Mesendoderm (in vitro differentiated cells): ENCODE results near the gene MAP7D1.

Experiments used
- DNase-seq: peaks from one replicate; pipeline ENCODE4 v3.0.0; 2013
- H2AK5ac ChIP-seq: 2 replicates; pipeline ENCODE4 v1.6.1; 2013; ENCODE audit warnings: low read length, inconsistent platforms
- H2BK120ac ChIP-seq: 2 replicates; pipeline ENCODE4 v1.6.1; 2013; ENCODE audit warnings: low read depth, mild to moderate bottlenecking, low read length, moderate library complexity, mixed read lengths
- H2BK15ac ChIP-seq: replicated peaks from 2 replicates; pipeline ENCODE4 v1.6.1; 2013; ENCODE audit warnings: low read depth, mild to moderate bottlenecking, moderate library complexity
- H2BK5ac ChIP-seq: 2 replicates; pipeline ENCODE4 v1.6.1; 2013; ENCODE audit warnings: low read length, inconsistent platforms
- H3K18ac ChIP-seq: 2 replicates; pipeline ENCODE4 v1.6.1; 2013; ENCODE audit warnings: mild to moderate bottlenecking, low read length, mixed read lengths
- H3K23ac ChIP-seq: one replicate; pipeline ENCODE4 v1.6.1; 2013; ENCODE audit warnings: low read length
- H3K27ac ChIP-seq: 2 replicates; pipeline ENCODE4 v1.5.1; 2013; ENCODE audit warnings: low read depth, mild to moderate bottlenecking, inconsistent platforms, low read length, moderate library complexity
- H3K27me3 ChIP-seq: 2 replicates; pipeline ENCODE4 v1.6.1; 2013; ENCODE audit warnings: low read length, control low read depth, mild to moderate bottlenecking, inconsistent platforms; ENCODE audit not compliant: insufficient read depth, poor library complexity
- H3K36me3 ChIP-seq: 2 replicates; pipeline ENCODE4 v1.6.1; 2013; ENCODE audit warnings: low read length, inconsistent platforms; ENCODE audit not compliant: control insufficient read depth, insufficient read depth
- H3K4ac ChIP-seq: one replicate; pipeline ENCODE4 v1.6.1; 2013; ENCODE audit warnings: low read depth, mild to moderate bottlenecking, low read length, moderate library complexity
- H3K4me1 ChIP-seq: 2 replicates; pipeline ENCODE4 v1.6.1; 2013; ENCODE audit warnings: low read depth, low read length, inconsistent platforms; ENCODE audit not compliant: control insufficient read depth
- H3K4me2 ChIP-seq: 2 replicates; pipeline ENCODE4 v1.6.1; 2013; ENCODE audit warnings: low read length
- H3K4me3 ChIP-seq: 2 replicates; pipeline ENCODE4 v1.5.1; 2013; ENCODE audit warnings: mild to moderate bottlenecking, low read length
- H3K56ac ChIP-seq: one replicate; pipeline ENCODE4 v1.6.1; 2013; ENCODE audit warnings: low read length
- H3K79me1 ChIP-seq: 2 replicates; pipeline ENCODE4 v1.6.1; 2013; ENCODE audit warnings: low read length, inconsistent platforms
- H3K79me2 ChIP-seq: 2 replicates; pipeline ENCODE4 v1.6.1; 2013; ENCODE audit warnings: mild to moderate bottlenecking, low read length; ENCODE audit not compliant: control insufficient read depth, insufficient read depth
- H3K9ac ChIP-seq: 2 replicates; pipeline ENCODE4 v1.6.1; 2013; ENCODE audit warnings: low read length, inconsistent platforms
- H4K5ac ChIP-seq: one replicate; pipeline ENCODE4 v1.6.1; 2013; ENCODE audit warnings: low read length
- H4K8ac ChIP-seq: one replicate; pipeline ENCODE4 v1.6.1; 2013; ENCODE audit warnings: low read depth, mild to moderate bottlenecking, control low read depth, low read length, moderate library complexity
- WGBS: extraction: QIAGEN DNeasy Blood & Tissue Kit; methylation state at CpG from one replicate; pipeline ENCODE4 v1.1.7; 2013; ENCODE audit warnings: low lambda C conversion rate, missing lambda C conversion rate; ENCODE audit not compliant: insufficient coverage; ENCODE audit errors: extremely low coverage; 5-methylcytosine and 5-hydroxymethylcytosine counted together

The MAP7D1 gene

DNA sequence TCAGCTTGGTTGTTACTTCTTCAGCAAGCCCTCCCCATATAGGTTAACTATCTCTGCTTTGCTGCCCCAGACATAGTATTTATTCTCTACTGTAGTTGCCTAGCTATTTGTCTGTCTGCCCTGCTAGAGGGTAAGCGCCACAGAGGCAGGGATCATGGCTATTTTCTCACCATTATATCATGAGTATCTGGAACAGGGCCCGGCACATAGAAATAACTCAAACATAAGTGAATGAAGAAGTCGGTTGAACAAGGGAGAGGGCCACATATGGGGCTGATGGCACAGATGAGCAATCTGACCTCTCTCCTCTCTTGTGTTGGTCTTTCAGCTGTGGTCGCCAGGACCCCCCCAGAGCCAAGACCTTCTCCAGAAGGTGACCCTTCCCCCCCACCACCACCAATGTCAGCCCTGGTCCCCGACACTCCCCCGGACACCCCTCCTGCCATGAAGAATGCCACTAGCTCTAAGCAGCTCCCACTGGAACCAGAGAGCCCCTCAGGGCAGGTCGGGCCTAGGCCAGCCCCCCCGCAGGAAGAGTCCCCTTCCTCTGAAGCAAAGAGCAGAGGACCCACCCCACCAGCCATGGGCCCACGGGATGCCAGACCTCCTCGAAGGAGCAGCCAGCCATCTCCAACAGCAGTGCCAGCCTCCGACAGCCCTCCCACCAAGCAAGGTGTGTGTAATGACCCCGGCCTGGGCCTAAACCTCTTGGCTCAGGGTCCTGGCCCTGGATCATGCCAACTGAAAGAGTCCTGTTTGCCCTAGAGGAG lies 14.9 kb downstream of the MAP7D1 start:
- H3K9ac ChIP-seq: no peak overlapping the region

DNA sequence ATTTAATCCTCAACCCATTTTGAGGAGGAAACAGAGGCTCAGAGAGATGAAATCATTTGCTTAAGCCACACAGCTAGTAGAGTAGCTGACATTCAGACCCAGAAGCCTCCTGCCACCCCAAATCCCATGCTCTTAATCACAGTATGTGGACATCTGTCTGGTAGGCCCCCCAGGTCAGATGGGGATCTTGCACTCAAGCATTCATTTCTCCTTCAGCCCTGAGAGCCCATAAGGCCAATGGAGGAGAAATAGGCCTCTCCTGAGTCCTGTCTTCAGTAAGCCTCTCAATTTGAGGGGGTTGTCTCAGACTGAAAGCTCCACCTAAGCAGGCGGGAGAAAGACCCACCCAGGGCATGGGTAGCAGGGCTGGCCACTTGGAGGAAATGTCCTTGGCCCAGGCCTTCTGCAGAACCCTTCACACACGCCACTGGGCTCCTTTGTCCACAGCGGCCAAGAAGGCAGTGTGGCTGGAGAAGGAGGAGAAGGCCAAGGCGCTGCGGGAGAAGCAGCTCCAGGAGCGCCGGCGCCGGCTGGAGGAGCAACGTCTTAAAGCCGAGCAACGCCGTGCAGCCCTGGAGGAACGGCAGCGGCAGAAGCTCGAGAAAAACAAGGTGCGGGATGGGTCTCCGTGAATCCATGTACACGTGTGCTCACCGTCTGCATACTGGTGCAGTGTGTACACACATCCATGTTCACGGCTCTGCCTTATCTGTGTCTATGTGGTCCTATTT lies 16.2 kb downstream of the MAP7D1 start:
- DNase-seq: no peak
- WGBS: no CpG with 5 or more reads among the region's 21 CpGs
- Histone ChIP-seq H2AK5ac (no peak overlapping the region), H2BK120ac (no peak overlapping the region), H3K27ac (no peak overlapping the region), H2BK15ac (no peak overlapping the region), H3K4ac (no peak overlapping the region), H3K9ac (no peak overlapping the region), H3K36me3 (peaks cover 17% of the 10 kb centered on the region), H3K79me2 (peaks cover 10% of the 10 kb centered on the region), H3K79me1 (peaks cover 17% of the 10 kb centered on the region), H2BK5ac (no peak overlapping the region), H3K18ac (no peak overlapping the region), H4K5ac (no peak overlapping the region), H3K4me1 (peaks cover 6% of the 10 kb centered on the region), H4K8ac (no peak overlapping the region), H3K23ac (no peak overlapping the region), H3K4me3 (no peak overlapping the region), H3K4me2 (no peak overlapping the region), H3K56ac (no peak overlapping the region), H3K27me3 (no peaks in the 10 kb centered on the region)

More for the DNA sequence above, 14.9 kb downstream of the MAP7D1 start:
- H3K27ac ChIP-seq: no peak overlapping the region
- no peaks in the 10 kb centered on the region for H3K27me3 ChIP-seq
- no peak overlapping the region for H2AK5ac ChIP-seq
- H3K4me3 ChIP-seq: no peak overlapping the region
- WGBS: no CpG with 5 or more reads among the region's 12 CpGs
- peaks cover 3% of the 10 kb centered on the region for H3K4me1 ChIP-seq
- no peak overlapping the region for H2BK15ac ChIP-seq
- no peak overlapping the region for H3K56ac ChIP-seq
- H2BK5ac ChIP-seq: no peak overlapping the region
- H4K8ac ChIP-seq: no peak overlapping the region
- H3K36me3 ChIP-seq: peaks cover 17% of the 10 kb centered on the region
- no peak overlapping the region for H4K5ac ChIP-seq
- H3K18ac ChIP-seq: no peak overlapping the region
- peaks cover 18% of the 10 kb centered on the region for H3K79me1 ChIP-seq
- no peak overlapping the region for H3K4ac ChIP-seq
- no peak overlapping the region for H3K4me2 ChIP-seq
- H2BK120ac ChIP-seq: no peak overlapping the region
- H3K79me2 ChIP-seq: peaks cover 11% of the 10 kb centered on the region
- no peak overlapping the region for H3K23ac ChIP-seq
- DNase-seq: no peak

DNA sequence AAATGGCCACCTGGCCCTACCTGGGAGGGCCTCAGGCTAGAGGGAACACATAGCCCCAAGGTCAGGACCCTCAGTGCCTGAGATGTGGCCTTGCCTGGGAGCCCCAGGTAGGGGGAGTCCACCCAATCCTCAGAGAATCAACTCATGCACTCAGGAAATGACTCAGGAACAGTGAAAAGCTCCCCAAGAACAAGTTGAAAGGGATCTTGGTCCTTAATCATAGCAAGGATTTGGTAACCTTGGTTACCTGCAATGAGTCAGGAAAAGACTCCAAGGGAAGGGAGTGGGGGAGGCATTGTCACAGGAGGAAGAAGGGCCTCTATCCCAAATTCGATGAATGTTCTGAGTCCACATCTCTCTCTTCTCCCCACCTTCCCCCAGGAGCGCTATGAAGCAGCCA lies 17.0 kb downstream of the MAP7D1 start:
- H3K56ac ChIP-seq: no peak overlapping the region
- peaks cover 6% of the 10 kb centered on the region for H3K4me1 ChIP-seq
- no peak overlapping the region for H3K18ac ChIP-seq
- no peak overlapping the region for H2BK15ac ChIP-seq
- no peak overlapping the region for H3K4me3 ChIP-seq
- H3K36me3 ChIP-seq: peaks cover 17% of the 10 kb centered on the region
- no peaks in the 10 kb centered on the region for H3K27me3 ChIP-seq
- H3K9ac ChIP-seq: no peak overlapping the region
- peaks cover 12% of the 10 kb centered on the region for H3K79me1 ChIP-seq
- H2AK5ac ChIP-seq: no peak overlapping the region
- H2BK5ac ChIP-seq: no peak overlapping the region
- H3K79me2 ChIP-seq: peaks cover 5% of the 10 kb centered on the region
- H3K23ac ChIP-seq: no peak overlapping the region
- H3K4me2 ChIP-seq: no peak overlapping the region
- H2BK120ac ChIP-seq: no peak overlapping the region
- WGBS: no CpG with 5 or more reads among the region's 2 CpGs
- H4K8ac ChIP-seq: no peak overlapping the region
- DNase-seq: no peak
- no peak overlapping the region for H4K5ac ChIP-seq
- no peak overlapping the region for H3K4ac ChIP-seq
- H3K27ac ChIP-seq: no peak overlapping the region

DNA sequence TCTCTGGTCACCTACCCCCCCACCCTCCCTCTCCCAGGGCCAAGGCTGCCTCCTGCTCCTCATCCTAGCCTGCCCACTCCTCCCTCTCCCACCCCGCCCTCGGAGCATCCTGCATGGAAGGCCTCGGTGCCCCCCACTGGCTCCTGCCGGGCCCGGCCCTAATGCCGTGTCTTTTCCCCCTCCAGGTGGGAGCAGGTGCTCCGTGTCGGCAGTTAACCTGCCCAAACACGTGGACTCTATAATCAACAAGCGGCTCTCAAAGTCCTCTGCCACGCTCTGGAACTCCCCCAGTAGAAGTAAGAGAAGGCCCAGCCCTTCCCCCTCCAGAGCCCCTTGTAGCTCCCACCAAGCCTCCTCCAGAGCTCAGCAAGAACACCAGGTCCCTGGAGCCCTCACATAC lies 18.8 kb downstream of the MAP7D1 start:
- Histone ChIP-seq H3K36me3 (peaks cover 20% of the 10 kb centered on the region), H2BK5ac (no peak overlapping the region), H3K79me1 (peaks cover 4% of the 10 kb centered on the region), H3K18ac (no peak overlapping the region), H2AK5ac (no peak overlapping the region), H3K4ac (no peak overlapping the region), H3K27ac (no peak overlapping the region), H3K4me2 (no peak overlapping the region), H3K56ac (no peak overlapping the region), H3K4me1 (peaks cover 6% of the 10 kb centered on the region), H3K23ac (no peak overlapping the region), H2BK15ac (no peak overlapping the region), H3K4me3 (no peak overlapping the region), H4K8ac (no peak overlapping the region), H3K27me3 (no peaks in the 10 kb centered on the region), H4K5ac (no peak overlapping the region), H2BK120ac (no peak overlapping the region), H3K79me2 (no peaks in the 10 kb centered on the region), H3K9ac (no peak overlapping the region)
- DNase-seq: no peak
- no CpG with 5 or more reads among the region's 11 CpGs for WGBS

GRCh38 chr1:36175137-36176095 lies 19.5 kb downstream of the MAP7D1 start:
- peak; percentile 88 for DNase-seq
- Histone ChIP-seq H4K5ac (no peak overlapping the region), H4K8ac (no peak overlapping the region), H3K18ac (no peak overlapping the region), H2BK5ac (no peak overlapping the region), H3K27ac (no peak overlapping the region), H3K79me1 (peaks cover 2% of the 10 kb centered on the region), H2BK120ac (no peak overlapping the region), H3K9ac (peak overlapping the region; percentile 50), H3K79me2 (no peaks in the 10 kb centered on the region), H3K23ac (peak overlapping the region; percentile 90), H2BK15ac (no peak overlapping the region), H3K4me1 (peaks cover 6% of the 10 kb centered on the region), H3K27me3 (no peaks in the 10 kb centered on the region), H3K4ac (no peak overlapping the region), H3K4me2 (no peak overlapping the region), H3K4me3 (no peak overlapping the region), H3K56ac (peak overlapping the region; percentile 76), H3K36me3 (peaks cover 25% of the 10 kb centered on the region), H2AK5ac (no peak overlapping the region)
- no CpG with 5 or more reads among the region's 11 CpGs for whole genome bisulfite sequencing
